GM19455 (cell line): Measurements from ENCODE around the gene CALML3.
"Not testable (repeated sequence)": the region's sequence is repeated elsewhere in the genome, so short reads cannot be mapped to it uniquely, and the experiment has no call there.

Experiments used
- ATAC-seq: cut with Tn5 transposase; IDR thresholded peaks from one replicate; pipeline ENCODE4 v1.9.1; 2021; ENCODE audit not compliant: unreplicated experiment

Gene CALML3

DNA sequence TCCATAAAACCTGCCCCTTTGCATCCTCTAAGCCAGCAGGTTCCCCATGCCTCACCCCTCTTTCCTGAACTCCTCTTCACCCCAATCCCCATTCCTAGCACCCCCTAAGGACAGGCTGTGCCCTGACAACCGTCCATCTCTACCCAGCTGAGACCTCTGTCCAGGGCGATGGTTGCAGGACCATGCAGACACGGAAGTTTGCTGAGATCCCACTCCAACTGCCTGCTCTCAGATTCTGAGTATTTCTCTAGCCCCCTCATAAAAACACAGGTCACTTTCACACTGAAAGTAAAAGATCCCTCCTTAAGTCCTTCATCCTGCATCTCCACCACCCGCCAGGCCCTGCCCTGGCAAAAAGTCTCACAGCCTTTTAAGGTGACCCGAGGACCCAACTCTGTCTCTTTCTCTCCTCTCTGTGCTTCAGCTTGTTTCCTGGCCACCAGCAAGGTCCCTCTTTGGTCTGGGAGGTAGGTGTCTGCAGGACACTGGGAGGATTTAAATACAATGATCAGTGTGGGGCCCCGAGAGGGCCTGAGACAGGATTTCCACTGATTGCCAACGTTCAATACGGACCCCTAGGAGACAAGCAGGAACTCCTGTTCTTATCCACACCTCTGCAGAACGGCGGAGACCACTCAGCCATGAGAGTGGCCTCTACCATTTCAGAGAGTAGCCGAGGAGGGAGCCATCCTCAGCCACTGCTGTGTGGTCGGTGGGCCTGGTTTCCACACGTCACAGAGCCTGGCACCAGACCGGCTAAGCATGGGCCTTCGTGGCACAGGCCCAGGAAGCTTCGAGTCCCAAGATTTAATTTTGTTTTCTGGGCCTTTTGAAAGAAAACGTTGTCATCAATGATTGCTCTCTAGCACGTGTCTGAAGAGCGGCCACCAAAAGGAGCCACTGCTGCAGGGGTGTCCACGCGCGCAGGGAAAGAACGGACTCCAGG, 27.9 kb downstream of the CALML3 start:
- no peak for ATAC-seq

DNA sequence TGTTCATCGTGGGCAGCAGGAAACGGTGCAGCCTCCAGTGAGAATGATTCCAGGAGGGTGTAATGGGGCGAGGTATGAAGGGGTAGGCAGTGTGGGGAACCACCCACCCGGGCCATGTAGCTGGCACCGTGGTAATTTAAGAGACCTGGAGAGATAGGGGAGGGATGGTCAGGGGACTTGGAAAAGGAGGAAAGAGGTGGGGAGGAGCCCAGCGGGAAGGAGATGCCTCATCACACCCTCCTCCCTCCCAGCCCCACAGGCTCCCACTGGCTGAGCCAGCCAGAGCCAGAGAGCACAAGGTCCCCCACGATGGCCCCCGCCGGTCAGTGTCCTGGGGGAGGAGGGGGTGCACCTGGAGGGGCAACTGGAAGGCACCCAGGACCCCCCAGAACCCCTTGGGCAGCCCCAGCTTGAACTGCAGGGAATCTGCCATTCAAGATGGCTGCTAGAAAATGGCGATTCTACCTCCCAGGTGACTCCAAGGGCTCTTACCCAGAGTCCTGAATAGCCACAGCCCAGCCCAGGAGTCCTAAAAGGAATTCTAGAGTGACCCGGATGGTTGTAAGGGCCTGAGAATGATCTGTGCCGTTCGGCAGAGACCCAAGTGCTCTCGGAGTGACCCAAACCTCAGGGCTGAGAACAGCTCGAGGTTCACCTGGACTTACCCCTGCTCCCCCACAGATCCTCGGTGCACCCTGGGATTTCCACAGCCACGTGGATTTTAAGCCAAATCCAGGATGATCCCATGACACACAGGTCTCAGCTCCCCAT, 28.8 kb downstream of the CALML3 start:
- ATAC-seq, result no peak

DNA sequence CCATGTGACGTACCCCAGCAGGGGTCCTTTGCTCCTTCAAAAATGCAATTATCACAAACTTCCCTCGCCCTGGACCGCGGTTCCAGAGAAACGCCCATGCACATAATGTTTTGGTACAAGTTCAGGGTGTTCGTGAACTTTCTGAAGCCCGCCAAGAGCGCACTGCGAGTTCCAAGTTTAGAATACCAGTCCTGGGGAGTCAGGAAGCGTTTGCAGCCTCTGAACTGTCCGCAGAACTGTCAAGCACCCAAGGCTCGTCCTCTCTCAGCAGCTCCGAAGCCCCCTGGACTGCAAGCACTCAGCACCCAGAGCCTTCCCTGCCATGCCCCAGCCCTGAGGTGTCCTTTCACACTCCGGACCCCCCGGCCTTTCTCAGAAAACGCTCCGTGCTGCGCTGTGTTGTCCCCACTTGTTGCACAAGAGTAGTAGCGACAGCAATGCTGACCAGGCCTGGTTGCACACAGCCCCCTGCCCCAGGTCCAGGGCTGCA, 30.3 kb downstream of the CALML3 start:
- no peak for ATAC-seq

DNA sequence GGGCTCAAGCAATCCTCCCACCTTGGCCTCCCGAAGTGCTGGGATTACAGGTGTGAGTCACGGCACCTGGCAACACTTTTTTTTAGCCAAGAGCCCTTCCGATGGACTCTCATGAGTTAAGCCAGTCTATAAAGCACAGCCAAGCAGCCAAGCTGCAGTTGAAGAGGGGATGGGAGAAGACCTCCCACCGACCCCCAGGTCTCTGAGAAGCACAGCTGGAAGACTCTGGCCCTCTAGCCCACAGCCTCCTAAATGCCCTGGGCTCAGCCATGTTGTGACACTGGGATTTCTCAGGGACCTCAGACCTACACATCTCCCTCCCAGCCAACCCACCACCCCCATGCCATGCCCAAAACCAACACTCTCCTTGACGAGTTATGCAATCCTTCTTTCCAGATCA, 31.1 kb downstream of the CALML3 start:
- no peak for ATAC-seq

DNA sequence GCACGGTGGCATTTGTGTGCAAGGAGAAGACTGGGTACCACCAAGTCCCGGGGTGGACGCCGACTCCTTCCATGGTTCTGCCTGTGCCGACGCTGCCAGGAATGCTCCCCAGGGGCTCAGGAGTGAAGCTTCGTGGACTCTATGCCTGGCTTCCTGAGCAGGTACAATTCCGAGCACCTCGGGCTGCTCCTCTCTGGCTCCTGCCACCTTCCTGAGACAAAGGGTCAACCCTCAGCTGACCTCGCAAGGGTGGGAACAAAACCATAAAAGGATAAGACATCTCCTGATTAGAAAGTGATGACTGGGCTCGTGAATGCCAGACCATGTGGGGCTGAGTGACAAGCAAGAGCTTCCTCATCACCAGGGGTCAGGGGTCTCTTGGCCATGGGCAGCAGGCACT, 31.8 kb downstream of the CALML3 start:
- ATAC-seq, result no peak

DNA sequence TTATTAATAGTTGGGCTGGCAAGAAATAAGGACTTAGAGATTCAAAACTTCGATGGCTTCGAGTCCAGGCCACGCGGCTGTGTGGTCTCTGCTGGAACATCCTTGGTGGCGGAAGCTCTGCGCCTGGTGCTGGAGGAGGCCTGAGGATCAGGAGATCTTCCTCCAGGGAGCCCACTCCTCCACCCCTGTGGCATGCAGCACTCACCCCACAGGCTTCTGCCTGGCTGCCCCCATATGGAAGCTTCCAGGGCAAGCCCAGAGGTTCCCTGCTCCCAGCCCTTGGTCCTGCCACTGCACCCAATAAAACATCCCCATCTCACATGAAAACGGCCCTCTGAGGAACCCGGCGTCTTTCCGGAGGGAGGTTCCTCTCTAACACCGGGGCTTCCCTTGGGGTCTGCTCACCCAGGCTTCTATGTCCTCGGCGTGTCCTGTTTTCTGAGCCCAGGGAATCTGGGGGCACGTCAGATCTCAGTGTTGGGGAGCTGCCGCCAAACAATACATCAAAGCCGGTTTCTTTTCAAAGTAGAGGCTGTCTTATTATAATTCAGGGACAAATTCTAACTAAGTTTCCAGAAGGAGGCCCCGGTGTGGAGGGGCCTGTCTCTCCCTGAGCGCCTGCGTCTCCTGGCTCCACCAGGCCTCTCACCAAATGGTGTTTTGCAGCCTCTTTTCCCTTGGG, 32.4 kb downstream of the CALML3 start:
- ATAC-seq, result no peak

DNA sequence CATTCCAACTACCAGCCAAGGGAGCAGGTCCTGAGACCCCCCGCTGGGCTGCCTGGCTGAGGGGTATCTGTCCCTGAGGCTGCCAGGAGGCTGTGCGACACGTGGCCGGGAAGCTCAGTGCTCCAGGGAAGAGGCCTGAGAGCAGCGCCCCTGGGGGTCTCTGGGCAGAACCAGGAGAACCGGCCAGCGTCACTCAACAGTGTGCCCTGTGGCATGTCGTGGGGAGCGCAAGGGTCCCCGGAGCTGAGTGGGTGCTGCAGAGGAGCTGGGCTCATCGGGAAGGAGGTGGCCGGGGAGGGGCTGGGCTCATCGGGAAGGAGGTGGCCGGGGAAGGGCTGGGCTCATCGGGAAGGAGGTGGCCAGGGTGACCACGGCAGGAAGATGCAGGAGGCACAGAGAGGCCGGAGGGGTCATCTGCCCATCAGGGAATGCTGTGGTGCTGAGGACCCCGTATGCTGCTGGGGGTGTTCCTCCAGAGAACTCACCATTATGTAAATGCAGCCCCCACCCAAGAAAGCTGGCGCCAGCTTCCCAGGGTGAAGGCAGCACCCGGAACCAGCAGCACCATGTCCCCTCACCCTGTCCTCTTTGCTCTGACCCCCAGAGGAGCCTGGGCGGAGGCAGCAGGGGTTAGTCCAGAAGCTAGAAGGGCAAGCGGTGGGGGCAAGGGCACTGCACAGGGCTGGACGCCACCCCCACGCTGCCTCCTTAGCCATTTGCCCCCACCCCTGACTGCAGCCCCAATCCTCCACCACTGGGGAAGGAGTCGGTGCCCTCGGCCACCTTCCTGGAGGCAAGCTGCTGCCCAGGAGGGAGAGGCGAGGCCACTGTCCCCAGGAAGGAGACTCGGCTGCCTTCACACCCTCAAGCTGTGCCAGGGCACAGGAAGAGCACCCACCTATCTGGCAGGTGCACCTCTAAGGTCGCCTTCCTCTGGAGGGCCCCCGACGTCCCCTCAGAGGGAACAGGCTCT, 33.3 kb downstream of the CALML3 start:
- ATAC-seq, result no peak

DNA sequence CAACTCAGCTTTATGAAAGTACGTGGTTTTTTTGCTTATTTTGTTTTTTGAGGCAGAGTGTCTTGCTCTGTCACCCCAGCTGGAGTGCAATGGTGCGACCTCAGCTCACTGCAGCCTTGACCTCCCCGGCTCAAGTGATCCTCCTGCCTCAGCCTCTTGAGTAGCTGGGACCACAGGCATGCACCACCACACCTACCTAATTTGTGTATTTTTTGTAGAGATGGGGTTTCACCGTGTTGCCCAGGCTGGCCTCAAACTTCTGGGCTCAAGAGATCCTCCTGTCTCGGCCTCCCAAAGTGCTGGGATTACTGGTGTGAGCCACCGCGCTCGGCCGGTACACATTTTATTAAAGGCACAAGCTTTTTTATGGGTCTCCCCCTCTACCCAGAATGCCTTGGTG, 34.3 kb downstream of the CALML3 start:
- not testable (repeated sequence) for ATAC-seq

DNA sequence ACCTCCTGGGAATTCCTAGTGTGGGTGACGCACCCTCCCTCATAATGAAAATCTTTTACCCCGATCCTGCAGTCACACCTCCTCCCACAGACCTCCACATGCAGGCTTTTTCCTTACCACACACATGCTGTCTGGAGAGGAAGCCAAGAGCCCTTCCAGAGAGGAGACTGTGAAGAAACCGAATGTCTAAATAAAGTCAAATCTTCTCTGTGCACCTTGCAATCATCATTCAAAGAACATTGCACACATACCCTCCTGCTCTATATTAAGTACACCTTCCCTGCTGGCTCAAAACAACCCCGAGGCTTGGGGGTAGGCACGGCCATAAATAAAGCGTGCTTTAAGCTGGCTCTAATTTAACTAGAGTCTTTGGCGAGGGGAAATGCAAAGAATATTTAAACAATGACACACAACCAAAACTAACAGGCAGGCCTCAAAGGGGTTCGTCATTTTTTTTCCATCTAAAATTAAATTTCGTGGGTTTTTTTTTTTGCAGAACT, 34.9 kb downstream of the CALML3 start:
- no peak for ATAC-seq

DNA sequence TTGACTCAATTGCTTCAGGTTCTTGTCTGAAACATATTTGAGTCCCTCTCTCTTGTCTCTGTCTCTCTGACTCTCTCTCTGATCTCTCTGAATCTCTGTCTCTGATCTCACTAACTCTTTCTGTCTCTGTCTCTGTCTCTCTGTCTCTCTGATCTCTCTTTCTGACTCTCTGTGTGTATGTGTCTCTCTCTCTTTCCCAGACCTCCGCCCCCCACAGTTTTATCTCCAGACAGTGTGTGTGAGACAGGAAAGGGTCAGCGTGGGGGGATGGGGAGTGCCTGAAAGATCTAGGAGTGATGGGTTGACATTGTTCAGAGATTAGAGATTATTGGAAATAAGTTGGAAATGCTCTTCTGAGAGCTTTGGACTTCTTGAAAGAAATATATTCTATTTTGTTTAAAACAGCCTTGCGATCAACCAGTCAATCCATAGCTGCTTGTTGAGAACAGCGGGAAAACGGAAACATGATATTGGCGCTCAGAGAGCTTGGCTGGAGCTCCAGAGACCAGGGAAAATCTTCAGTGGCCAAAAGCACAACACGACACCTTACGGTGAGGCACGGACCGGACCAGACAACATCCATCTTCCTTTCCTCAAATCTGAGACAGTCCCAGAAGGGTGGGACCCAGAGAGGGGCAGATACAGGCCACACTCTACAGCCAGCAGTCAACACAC, 35.5 kb downstream of the CALML3 start:
- no peak for ATAC-seq

DNA sequence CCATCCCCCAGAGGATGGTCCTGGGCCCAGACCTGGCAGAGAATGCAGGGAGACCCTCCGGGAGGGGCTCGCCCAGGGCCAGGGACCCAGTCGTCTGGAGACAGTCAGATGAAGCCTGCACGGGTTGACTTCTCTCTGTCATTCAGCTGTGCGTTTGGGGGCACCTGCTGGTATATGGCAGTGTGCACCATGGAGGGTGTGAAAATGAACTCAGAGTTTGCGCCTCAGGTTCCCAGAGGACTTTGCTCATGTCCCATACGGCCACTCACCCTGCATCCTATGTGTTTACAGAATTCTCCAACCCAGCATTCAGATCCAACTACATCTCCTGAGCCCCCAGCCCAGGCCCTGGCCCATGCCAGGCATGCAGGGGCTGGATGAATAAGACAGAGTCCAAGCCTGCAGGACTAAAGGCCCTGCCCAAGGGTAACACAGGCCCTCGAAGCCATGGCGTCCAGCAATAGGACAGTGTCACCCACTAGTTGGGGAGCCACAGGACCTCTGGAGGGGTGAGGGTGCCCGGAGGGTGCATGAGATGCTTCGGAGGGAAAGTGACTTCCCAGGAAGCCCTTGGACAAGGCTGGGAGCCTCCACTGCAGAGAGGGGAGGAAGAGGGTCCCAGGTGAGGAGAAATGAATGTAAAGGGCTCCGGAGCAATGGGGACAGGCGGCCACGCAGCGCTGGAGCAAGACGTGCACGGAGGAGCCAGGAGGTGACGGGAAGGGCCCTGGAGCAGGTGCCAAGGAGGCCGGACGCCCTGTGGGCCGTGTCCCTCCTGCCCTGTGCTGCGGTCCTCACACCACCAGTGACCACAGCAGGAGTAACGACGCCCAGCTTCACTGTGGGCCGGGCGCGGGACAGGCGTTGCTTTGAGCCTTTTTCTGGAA, 36.3 kb downstream of the CALML3 start:
- ATAC-seq, result no peak

DNA sequence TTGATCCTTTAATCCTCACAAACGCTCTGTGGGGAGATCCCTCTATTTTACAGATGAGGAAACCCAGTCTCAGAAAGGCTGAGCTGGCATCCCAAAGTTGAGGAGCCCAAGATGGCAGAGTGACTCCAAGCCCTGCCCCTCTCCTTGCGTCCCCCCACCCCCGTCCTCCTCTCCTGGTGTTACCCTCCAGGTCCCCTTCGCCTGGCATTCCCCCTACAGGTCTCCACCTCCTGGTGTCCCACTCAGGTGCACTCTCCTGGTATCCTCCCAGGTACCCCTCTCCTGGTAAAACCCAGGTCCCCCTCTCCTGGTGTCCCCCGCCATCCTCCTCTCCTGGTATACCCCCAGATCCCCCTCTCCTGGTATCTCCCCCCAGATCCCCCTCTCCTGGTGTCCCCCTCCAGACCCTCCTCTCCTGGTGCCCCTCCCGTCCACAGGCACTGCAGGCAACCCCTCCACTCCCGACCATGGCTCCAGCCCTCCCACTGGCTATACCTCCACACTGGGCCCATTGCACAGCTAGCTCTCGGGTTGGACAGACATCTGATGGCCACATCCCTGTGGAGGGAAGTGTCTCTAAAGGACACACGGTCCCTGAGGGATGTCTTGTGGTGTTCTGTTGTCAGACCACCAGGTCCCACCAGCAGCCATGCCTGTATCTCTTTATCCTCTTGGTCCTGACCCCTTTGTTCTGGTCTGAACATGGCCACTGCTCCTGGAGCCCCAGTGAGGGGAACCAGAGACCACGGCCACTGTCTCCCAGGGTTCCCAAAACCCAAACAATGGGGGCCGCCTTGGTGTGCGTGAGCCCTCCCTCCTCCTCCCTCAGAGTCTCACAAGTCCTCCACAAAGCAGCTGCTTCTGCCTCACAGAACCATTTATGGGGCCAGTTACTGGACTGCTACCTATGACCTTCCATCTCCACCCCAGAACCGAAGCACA, 37.2 kb downstream of the CALML3 start:
- ATAC-seq, result no peak

DNA sequence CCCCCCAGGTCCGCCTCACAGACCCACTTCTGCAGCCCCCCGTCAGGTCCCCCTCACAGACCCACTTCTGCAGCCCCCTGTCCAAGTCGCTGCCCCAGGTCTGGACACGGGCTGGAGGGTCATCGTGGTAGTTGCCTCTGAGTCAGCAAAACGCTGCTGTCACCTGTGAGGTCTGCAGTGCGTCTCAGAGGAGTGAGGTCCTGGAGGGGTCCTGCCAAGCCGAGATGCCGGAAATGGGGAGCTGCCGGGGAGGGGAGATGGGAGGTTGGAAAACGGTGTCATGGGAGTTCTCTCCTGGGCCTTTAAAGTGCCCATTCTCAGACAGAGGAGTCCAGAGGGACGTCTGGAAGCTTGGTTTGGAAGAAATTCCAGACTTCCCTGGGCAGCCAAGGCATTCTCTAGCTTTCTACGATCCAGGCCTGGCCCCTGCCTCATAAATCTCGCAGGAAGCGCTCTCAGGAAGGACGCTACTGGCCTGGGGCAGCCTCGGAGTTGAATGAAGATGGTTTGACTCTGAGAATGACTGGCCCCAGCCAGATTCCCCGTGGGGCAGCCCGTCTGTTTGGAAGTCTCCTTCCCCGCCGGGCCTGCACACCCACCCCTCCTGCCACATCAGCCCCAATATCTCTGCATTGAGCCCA, 38.7 kb downstream of the CALML3 start:
- ATAC-seq, result no peak

DNA sequence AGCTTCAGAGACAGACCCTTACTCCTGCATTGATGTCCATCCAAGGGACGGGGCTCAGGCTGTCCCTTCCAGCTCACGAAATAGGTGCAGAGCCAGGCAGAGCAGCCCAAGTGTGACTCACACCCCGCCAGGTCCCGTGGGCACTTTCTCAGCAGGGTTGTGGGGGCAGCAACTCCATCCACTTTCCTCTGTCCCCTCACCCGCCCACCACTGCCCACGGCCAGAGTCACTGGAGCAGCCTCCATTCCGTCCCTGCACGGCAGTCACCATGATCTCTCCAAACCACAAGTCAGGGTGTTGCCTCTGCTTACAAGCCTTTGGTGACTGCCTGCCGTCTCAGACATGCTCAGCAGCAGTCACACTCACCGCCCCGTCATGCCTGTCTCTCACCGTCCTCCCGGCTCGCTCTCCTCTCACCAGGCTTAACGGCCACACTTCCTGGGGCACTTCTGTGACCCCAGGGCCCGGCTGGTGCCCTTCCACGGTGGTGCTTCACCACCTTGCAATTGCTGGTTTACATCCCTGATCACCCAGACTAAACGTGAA, 39.3 kb downstream of the CALML3 start:
- no peak for ATAC-seq

DNA sequence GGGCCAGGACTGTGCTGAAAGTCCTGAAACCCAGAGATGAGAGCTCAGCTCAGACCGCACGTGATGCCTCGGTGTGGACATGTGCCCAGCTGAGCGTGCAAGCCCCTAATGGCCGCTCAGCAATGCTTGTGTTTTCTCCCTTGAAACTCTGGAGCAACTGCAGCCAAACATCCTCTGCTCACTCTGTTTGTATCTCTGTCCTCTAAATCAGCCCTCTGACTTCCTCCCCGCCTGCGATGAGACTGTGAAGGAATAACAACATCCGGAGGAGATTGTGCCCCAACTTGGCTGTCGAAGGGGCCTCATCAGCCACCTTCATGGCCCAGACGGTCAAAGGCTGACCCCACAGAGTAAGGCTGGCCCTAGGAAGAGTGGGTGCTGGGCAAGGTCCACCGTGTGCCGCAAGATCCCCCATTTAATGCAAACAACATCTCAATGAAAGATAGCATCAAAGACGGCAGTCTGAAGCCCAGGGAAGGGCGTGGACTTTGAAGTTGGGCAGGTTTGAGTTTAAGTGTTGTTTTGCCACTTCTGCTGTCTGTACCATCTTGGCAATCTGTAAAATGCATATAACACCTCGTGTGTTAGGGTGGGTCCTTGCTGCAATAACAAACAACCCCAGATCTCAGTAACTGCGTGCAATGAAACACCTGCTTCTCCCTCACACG, 39.9 kb downstream of the CALML3 start:
- no peak for ATAC-seq

DNA sequence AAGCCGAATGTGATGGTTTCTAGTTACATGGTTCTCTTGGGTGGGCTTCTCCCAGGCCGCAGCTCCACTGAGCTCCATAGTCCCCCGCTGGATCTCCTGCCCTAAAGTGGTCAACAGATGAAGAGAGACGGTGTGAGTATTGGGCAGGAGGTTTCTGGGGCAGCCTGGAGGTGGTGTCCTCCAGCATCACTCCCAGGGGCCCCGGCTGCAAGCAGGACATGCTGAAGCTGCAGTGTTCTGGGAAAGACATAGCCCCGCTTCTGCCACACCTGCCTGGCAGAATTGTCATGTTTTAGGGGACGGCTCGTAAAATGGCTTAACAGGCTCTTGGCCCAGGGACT, 40.4 kb downstream of the CALML3 start:
- ATAC-seq, result no peak
